ENCODE measurements around the gene TUBGCP2.
A peak's percentile ranks its signal among the peaks of the same experiment; 100 is the strongest.
"Not testable (repeated sequence)": the region's sequence is repeated elsewhere in the genome, so short reads cannot be mapped to it uniquely, and the experiment has no call there.

The TUBGCP2 gene

GRCh38 chr10:133324198-133324792 lies 15.6 kb upstream of the TUBGCP2 start:
- peak; percentile 48 for DNase-seq

GRCh38 chr10:133322064-133322709 lies 13.5 kb upstream of the TUBGCP2 start:
- DNase-seq = not testable (repeated sequence)

- DNase-seq = not testable (repeated sequence)
Observed at GRCh38 chr10:133320852-133321422, 12.3 kb upstream of the TUBGCP2 start.

GRCh38 chr10:133318494-133319127 lies 9.9 kb upstream of the TUBGCP2 start:
- peak; percentile 76 for DNase-seq

GRCh38 chr10:133316732-133317131 lies 8.1 kb upstream of the TUBGCP2 start:
- no peak for DNase-seq

GRCh38 chr10:133316266-133316665 lies 7.6 kb upstream of the TUBGCP2 start:
- no peak for DNase-seq

GRCh38 chr10:133315847-133316246 lies 7.2 kb upstream of the TUBGCP2 start:
- DNase-seq = no peak

GRCh38 chr10:133314911-133315310 lies 6.2 kb upstream of the TUBGCP2 start:
- DNase-seq = no peak

- no peak for DNase-seq
Observed at GRCh38 chr10:133313192-133313591, 4.5 kb upstream of the TUBGCP2 start.

GRCh38 chr10:133312769-133313145 lies 4.1 kb upstream of the TUBGCP2 start:
- no peak for DNase-seq

GRCh38 chr10:133312016-133312768 lies 3.5 kb upstream of the TUBGCP2 start:
- no peak for DNase-seq

GRCh38 chr10:133311570-133311969 lies 2.9 kb upstream of the TUBGCP2 start:
- DNase-seq = no peak

GRCh38 chr10:133310789-133311188 lies 2.1 kb upstream of the TUBGCP2 start:
- no peak for DNase-seq

GRCh38 chr10:133310399-133310755 lies 1.7 kb upstream of the TUBGCP2 start:
- no peak for DNase-seq

GRCh38 chr10:133309720-133310398 lies 1.2 kb upstream of the TUBGCP2 start:
- DNase-seq = no peak

- DNase-seq = peak; percentile 95
Observed at GRCh38 chr10:133309100-133309719, 538 bp upstream of the TUBGCP2 start.

- DNase-seq = peak; percentile 88
Observed at GRCh38 chr10:133307776-133308420, 774 bp downstream of the TUBGCP2 start.

GRCh38 chr10:133306941-133307379 lies 1.7 kb downstream of the TUBGCP2 start:
- no peak for DNase-seq

GRCh38 chr10:133306097-133306476 lies 2.6 kb downstream of the TUBGCP2 start:
- no peak for DNase-seq

GRCh38 chr10:133303206-133303605 lies 5.5 kb downstream of the TUBGCP2 start:
- DNase-seq = no peak

- no peak for DNase-seq
Observed at GRCh38 chr10:133302230-133302629, 6.4 kb downstream of the TUBGCP2 start.

- DNase-seq = no peak
Observed at GRCh38 chr10:133299738-133300137, 8.9 kb downstream of the TUBGCP2 start.
